Trophoblast cell (in vitro differentiated cells and primary cell): ENCODE data around the gene SULF2.
A peak's percentile ranks its signal among the peaks of the same experiment; 100 is the strongest.
"Not testable (repeated sequence)": the region's sequence is repeated elsewhere in the genome, so short reads cannot be mapped to it uniquely, and the experiment has no call there.

Experiments used
- DNase-seq, 2 donors: peaks; one replicate each; pipeline ENCODE4 v3.0.0-alpha.2; 2016
- H2AFZ ChIP-seq: 2 replicates; pipeline ENCODE4 v1.6.1; 2013; ENCODE audit warnings: low read length, moderate library complexity, mild to moderate bottlenecking; ENCODE audit not compliant: insufficient read depth, poor library complexity
- H2AK5ac ChIP-seq: 2 replicates; pipeline ENCODE4 v1.6.1; 2013; ENCODE audit warnings: mild to moderate bottlenecking, low read length
- H2BK120ac ChIP-seq: 2 replicates; pipeline ENCODE4 v1.6.1; 2013; ENCODE audit warnings: low read length, mild to moderate bottlenecking, moderate library complexity; ENCODE audit not compliant: insufficient read depth, poor library complexity
- H2BK12ac ChIP-seq: 2 replicates; pipeline ENCODE4 v1.6.1; 2013; ENCODE audit warnings: mild to moderate bottlenecking, low read length, moderate library complexity
- H2BK5ac ChIP-seq: 2 replicates; pipeline ENCODE4 v1.6.1; 2013; ENCODE audit warnings: low read length, low read depth, moderate library complexity, mild to moderate bottlenecking; ENCODE audit not compliant: poor library complexity
- H3K14ac ChIP-seq: 2 replicates; pipeline ENCODE4 v1.6.1; 2013; ENCODE audit warnings: mild to moderate bottlenecking, low read length
- H3K18ac ChIP-seq: 2 replicates; pipeline ENCODE4 v1.6.1; 2013; ENCODE audit warnings: mild to moderate bottlenecking, low read length
- H3K23ac ChIP-seq: 2 replicates; pipeline ENCODE4 v1.6.1; 2013; ENCODE audit warnings: low read length
- H3K27ac ChIP-seq: 2 replicates; pipeline ENCODE4 v1.5.1; 2013; ENCODE audit warnings: low read depth, mild to moderate bottlenecking, inconsistent platforms, low read length, moderate library complexity
- H3K27me3 ChIP-seq: 2 replicates; pipeline ENCODE4 v1.6.1; 2013; ENCODE audit warnings: inconsistent platforms, mild to moderate bottlenecking, low read length, moderate library complexity; ENCODE audit not compliant: insufficient read depth
- H3K36me3 ChIP-seq, 2 experiments: 1 replicate in 1 of 2; 2 replicates in 1 of 2; pipeline ENCODE4 v1.6.1; 2013; ENCODE audit warnings: low read length in 2 of 2, mild to moderate bottlenecking in 2 of 2, moderate library complexity in 1 of 2; ENCODE audit not compliant: insufficient read depth in 2 of 2, control insufficient read depth in 1 of 2
- H3K4ac ChIP-seq: 2 replicates; pipeline ENCODE4 v1.6.1; 2013; ENCODE audit warnings: low read depth, mild to moderate bottlenecking, low read length, moderate library complexity
- H3K4me1 ChIP-seq, 2 experiments: 1 replicate in 1 of 2; 2 replicates in 1 of 2; pipeline ENCODE4 v1.6.1; 2013; ENCODE audit warnings: low read length in 2 of 2, mild to moderate bottlenecking in 2 of 2, moderate library complexity in 1 of 2; ENCODE audit not compliant: insufficient read depth in 2 of 2, control insufficient read depth in 1 of 2
- H3K4me2 ChIP-seq: 2 replicates; pipeline ENCODE4 v1.6.1; 2013; ENCODE audit warnings: inconsistent platforms, mild to moderate bottlenecking, low read length, moderate library complexity
- H3K4me3 ChIP-seq: 2 replicates; pipeline ENCODE4 v1.5.1; 2013; ENCODE audit warnings: mild to moderate bottlenecking, low read depth, low read length, inconsistent platforms
- H3K79me1 ChIP-seq: one replicate; pipeline ENCODE4 v1.6.1; 2013; ENCODE audit warnings: low read length
- H3K79me2 ChIP-seq: 2 replicates; pipeline ENCODE4 v1.6.1; 2013; ENCODE audit warnings: low read length, mild to moderate bottlenecking; ENCODE audit not compliant: control insufficient read depth, insufficient read depth, poor library complexity
- H3K9ac ChIP-seq: 2 replicates; pipeline ENCODE4 v1.6.1; 2013; ENCODE audit warnings: mild to moderate bottlenecking, low read length
- H3K9me3 ChIP-seq: 2 replicates; pipeline ENCODE4 v1.6.1; 2013; ENCODE audit warnings: low read depth, mild to moderate bottlenecking, control low read depth, inconsistent platforms, low read length; ENCODE audit not compliant: insufficient read depth
- H4K12ac ChIP-seq: 2 replicates; pipeline ENCODE4 v1.6.1; 2013; ENCODE audit warnings: low read depth, mild to moderate bottlenecking, low read length, moderate library complexity
- H4K8ac ChIP-seq: 2 replicates; pipeline ENCODE4 v1.6.1; 2013; ENCODE audit warnings: low read depth, mild to moderate bottlenecking, low read length, moderate library complexity
- H4K91ac ChIP-seq: one replicate; pipeline ENCODE4 v1.6.1; 2013; ENCODE audit warnings: low read depth, mild to moderate bottlenecking, low read length, moderate library complexity
- WGBS: extraction: QIAGEN DNeasy Blood & Tissue Kit; methylation state at CpG from one replicate; pipeline ENCODE4 v1.1.7; 2013; ENCODE audit warnings: missing lambda C conversion rate; ENCODE audit not compliant: insufficient read length, insufficient coverage; ENCODE audit errors: extremely low coverage; 5-methylcytosine and 5-hydroxymethylcytosine counted together

SULF2 gene

GRCh38 chr20:47810116-47810677 is 24.9 kb upstream of the SULF2 start:
- Histone ChIP-seq H3K4me2 (no peak overlapping the region), H3K36me3 (no peaks in the 10 kb centered on the region), H3K4me1 (peaks cover 4 to 8% of the 10 kb centered on the region in 2 experiments), H4K8ac (no peak overlapping the region), H3K4ac (no peak overlapping the region), H4K12ac (no peak overlapping the region), H3K4me3 (no peak overlapping the region), H3K9ac (no peak overlapping the region), H4K91ac (no peak overlapping the region), H2AK5ac (no peak overlapping the region), H3K27me3 (no peaks in the 10 kb centered on the region), H2BK12ac (no peak overlapping the region), H2BK120ac (no peak overlapping the region), H3K9me3 (peaks cover 5% of the 10 kb centered on the region), H3K79me1 (no peaks in the 10 kb centered on the region), H3K18ac (no peak overlapping the region), H3K79me2 (no peaks in the 10 kb centered on the region), H2BK5ac (no peak overlapping the region), H3K14ac (no peak overlapping the region), H2AFZ (no peak overlapping the region), H3K27ac (no peak overlapping the region), H3K23ac (no peak overlapping the region)
- no peak for DNase-seq
- no CpG with 5 or more reads among the region's 6 CpGs for WGBS

- Histone ChIP-seq H3K27me3 (no peaks in the 10 kb centered on the region), H3K36me3 (no peaks in the 10 kb centered on the region), H2BK12ac (no peak overlapping the region), H3K79me1 (no peaks in the 10 kb centered on the region), H3K4me2 (peak overlapping the region; percentile 6), H3K79me2 (no peaks in the 10 kb centered on the region), H3K4me3 (no peak overlapping the region), H4K8ac (no peak overlapping the region), H3K4me1 (peaks cover 4 to 8% of the 10 kb centered on the region in 2 experiments), H4K91ac (no peak overlapping the region), H3K9ac (no peak overlapping the region), H2BK120ac (no peak overlapping the region), H2AFZ (no peak overlapping the region), H2BK5ac (no peak overlapping the region), H3K18ac (peak overlapping the region; percentile 18), H3K27ac (no peak overlapping the region), H3K9me3 (no peaks in the 10 kb centered on the region), H3K23ac (no peak overlapping the region), H4K12ac (no peak overlapping the region), H2AK5ac (no peak overlapping the region), H3K14ac (no peak overlapping the region), H3K4ac (no peak overlapping the region)
- WGBS: no CpG with 5 or more reads among the region's 15 CpGs
- peak; percentile 78 to 80 for DNase-seq
Observed at GRCh38 chr20:47809161-47809960, 24.1 kb upstream of the SULF2 start.

- Histone ChIP-seq H2BK5ac (no peak overlapping the region), H3K9ac (no peak overlapping the region), H2BK120ac (no peak overlapping the region), H3K27ac (no peak overlapping the region), H3K4me3 (no peak overlapping the region), H3K9me3 (peaks cover under 1% of the 10 kb centered on the region), H3K4me2 (no peak overlapping the region), H3K36me3 (no peaks in the 10 kb centered on the region), H3K18ac (no peak overlapping the region), H3K27me3 (no peaks in the 10 kb centered on the region), H2AK5ac (no peak overlapping the region), H3K14ac (no peak overlapping the region), H2BK12ac (no peak overlapping the region), H3K79me2 (no peaks in the 10 kb centered on the region), H3K4ac (no peak overlapping the region), H3K4me1 (peaks cover 4 to 8% of the 10 kb centered on the region in 2 experiments), H2AFZ (no peak overlapping the region), H4K12ac (no peak overlapping the region), H3K79me1 (no peaks in the 10 kb centered on the region), H3K23ac (no peak overlapping the region), H4K91ac (no peak overlapping the region), H4K8ac (no peak overlapping the region)
- no peak for DNase-seq
- WGBS: no CpG with 5 or more reads among the region's 14 CpGs
Observed at GRCh38 chr20:47805951-47806350, 20.7 kb upstream of the SULF2 start.

GRCh38 chr20:47804972-47805371 is 19.7 kb upstream of the SULF2 start:
- not testable (repeated sequence) for H2AK5ac ChIP-seq, DNase-seq, H4K8ac ChIP-seq, H2BK120ac ChIP-seq, H3K4me3 ChIP-seq, H3K79me2 ChIP-seq, H3K36me3 ChIP-seq, H3K9me3 ChIP-seq, H3K9ac ChIP-seq, H3K79me1 ChIP-seq, H4K91ac ChIP-seq, H4K12ac ChIP-seq, H3K18ac ChIP-seq, H3K27me3 ChIP-seq, H3K4me1 ChIP-seq, H3K4ac ChIP-seq, H3K14ac ChIP-seq, H3K4me2 ChIP-seq, H2BK5ac ChIP-seq, H3K27ac ChIP-seq, H2AFZ ChIP-seq, H3K23ac ChIP-seq, H2BK12ac ChIP-seq
- no CpG with 5 or more reads among the region's 7 CpGs for WGBS
